Measurements from ENCODE around the gene HRH1.

GRCh38 chr3:11224870-11225229, 70.6 kb downstream of the HRH1 start:
- no peak for TF ChIP-seq CTCF (IDR thresholded peaks at IDR 0.05; ENCODE audit: insufficient read depth, low read length, poor library complexity, severe bottlenecking)
- no peak for TF ChIP-seq EZH2phosphoT487 (conservative IDR thresholded peaks at IDR 0.05; ENCODE audit: low read length)
